SK-N-SH treated with all-trans-retinoic acid at 6 μM for 48 hours (cell line): Measurements from ENCODE around the gene NKAIN1.

ENCODE experiments used
- BACH2 ChIP-seq: fragments of 250-450 bp; sonication (Bioruptor Pico); IDR thresholded peaks from 2 replicates; pipeline ENCODE4 v1.9.0; 2021; ENCODE audit warnings: mild to moderate bottlenecking, borderline replicate concordance
- CSDC2 ChIP-seq: fragments of 250-450 bp; sonication (Bioruptor Pico); IDR thresholded peaks from 2 replicates; pipeline ENCODE4 v1.5.0; 2020; ENCODE audit warnings: mild to moderate bottlenecking, moderate library complexity
- CSRNP3 ChIP-seq: fragments of 250-450 bp; sonication (Bioruptor Pico); IDR thresholded peaks from 2 replicates; pipeline ENCODE4 v1.5.1; 2021; ENCODE audit warnings: mild to moderate bottlenecking, moderate library complexity
- ISL1 ChIP-seq: fragments of 250-450 bp; sonication (Bioruptor Pico); IDR thresholded peaks from 2 replicates; pipeline ENCODE4 v2.1.2; 2022; ENCODE audit warnings: mild to moderate bottlenecking, moderate library complexity
- PATZ1 ChIP-seq: fragments of 250-450 bp; sonication (Bioruptor Pico); IDR thresholded peaks from 2 replicates; pipeline ENCODE4 v1.8.0; 2020; ENCODE audit warnings: mild to moderate bottlenecking, moderate library complexity, borderline replicate concordance
- PPARA ChIP-seq: fragments of 250-450 bp; sonication (Bioruptor Pico); IDR thresholded peaks from 2 replicates; pipeline ENCODE4 v1.5.0; 2020; ENCODE audit warnings: mild to moderate bottlenecking, borderline replicate concordance
- RARB ChIP-seq: fragments of 250-450 bp; sonication (Bioruptor Pico); IDR thresholded peaks from 2 replicates; pipeline ENCODE4 v1.8.0; 2021; ENCODE audit warnings: mild to moderate bottlenecking, moderate library complexity
- ZC3H10 ChIP-seq: fragments of 250-450 bp; sonication (Bioruptor Pico); IDR thresholded peaks from 2 replicates; pipeline ENCODE4 v1.5.1; 2021; ENCODE audit warnings: mild to moderate bottlenecking, moderate library complexity
- ZFP30 ChIP-seq: fragments of 450-650 bp; formaldehyde crosslinking; IDR thresholded peaks from 2 replicates; pipeline ENCODE4 v1.5.0; 2022; ENCODE audit warnings: mild to moderate bottlenecking, moderate library complexity
- ZNF565 ChIP-seq: fragments of 450-650 bp; formaldehyde crosslinking; conservative IDR thresholded peaks from 2 replicates; pipeline ENCODE4 v1.5.0; 2020; ENCODE audit warnings: low read depth, mild to moderate bottlenecking, moderate library complexity
- ZNF70 ChIP-seq: fragments of 450-650 bp; formaldehyde crosslinking; IDR thresholded peaks from 2 replicates; pipeline ENCODE4 v1.5.0; 2020; ENCODE audit warnings: mild to moderate bottlenecking, moderate library complexity
- TF ChIP-seq, protein P1 (sequence below): fragments of 250-450 bp; sonication (Bioruptor Pico); IDR thresholded peaks from 2 replicates; pipeline ENCODE4 v1.8.0; 2021; ENCODE audit warnings: low read depth, mild to moderate bottlenecking, moderate library complexity, borderline replicate concordance
- TF ChIP-seq, protein P2 (sequence below): fragments of 250-450 bp; sonication (Bioruptor Pico); IDR thresholded peaks from 2 replicates; pipeline ENCODE4 v1.5.1; 2020; ENCODE audit warnings: low read depth, mild to moderate bottlenecking, moderate library complexity

GRCh38 chr1:31272369-31272768, 32.7 kb upstream of the NKAIN1 start:
- TF ChIP-seq ZFP30 (CRISPR knock-in tag) (no peak), ZNF70 (CRISPR knock-in tag) (no peak), ZC3H10 (CRISPR knock-in tag) (no peak), RARB (CRISPR knock-in tag) (no peak), PATZ1 (CRISPR knock-in tag) (no peak), BACH2 (CRISPR knock-in tag) (no peak), CSRNP3 (CRISPR knock-in tag) (no peak), ZNF565 (no peak), CSDC2 (CRISPR knock-in tag) (no peak), ISL1 (CRISPR knock-in tag) (no peak), PPARA (CRISPR knock-in tag) (no peak)
- TF ChIP-seq, protein P1, sequence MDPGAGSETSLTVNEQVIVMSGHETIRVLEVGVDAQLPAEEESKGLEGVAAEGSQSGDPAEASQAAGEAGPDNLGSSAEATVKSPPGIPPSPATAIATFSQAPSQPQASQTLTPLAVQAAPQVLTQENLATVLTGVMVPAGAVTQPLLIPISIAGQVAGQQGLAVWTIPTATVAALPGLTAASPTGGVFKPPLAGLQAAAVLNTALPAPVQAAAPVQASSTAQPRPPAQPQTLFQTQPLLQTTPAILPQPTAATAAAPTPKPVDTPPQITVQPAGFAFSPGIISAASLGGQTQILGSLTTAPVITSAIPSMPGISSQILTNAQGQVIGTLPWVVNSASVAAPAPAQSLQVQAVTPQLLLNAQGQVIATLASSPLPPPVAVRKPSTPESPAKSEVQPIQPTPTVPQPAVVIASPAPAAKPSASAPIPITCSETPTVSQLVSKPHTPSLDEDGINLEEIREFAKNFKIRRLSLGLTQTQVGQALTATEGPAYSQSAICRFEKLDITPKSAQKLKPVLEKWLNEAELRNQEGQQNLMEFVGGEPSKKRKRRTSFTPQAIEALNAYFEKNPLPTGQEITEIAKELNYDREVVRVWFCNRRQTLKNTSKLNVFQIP = no peak
- TF ChIP-seq, protein P2, sequence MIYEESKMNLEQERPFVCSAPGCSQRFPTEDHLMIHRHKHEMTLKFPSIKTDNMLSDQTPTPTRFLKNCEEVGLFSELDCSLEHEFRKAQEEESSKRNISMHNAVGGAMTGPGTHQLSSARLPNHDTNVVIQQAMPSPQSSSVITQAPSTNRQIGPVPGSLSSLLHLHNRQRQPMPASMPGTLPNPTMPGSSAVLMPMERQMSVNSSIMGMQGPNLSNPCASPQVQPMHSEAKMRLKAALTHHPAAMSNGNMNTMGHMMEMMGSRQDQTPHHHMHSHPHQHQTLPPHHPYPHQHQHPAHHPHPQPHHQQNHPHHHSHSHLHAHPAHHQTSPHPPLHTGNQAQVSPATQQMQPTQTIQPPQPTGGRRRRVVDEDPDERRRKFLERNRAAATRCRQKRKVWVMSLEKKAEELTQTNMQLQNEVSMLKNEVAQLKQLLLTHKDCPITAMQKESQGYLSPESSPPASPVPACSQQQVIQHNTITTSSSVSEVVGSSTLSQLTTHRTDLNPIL (CRISPR knock-in tag) = no peak
